ENCODE data around the gene CACNG4.

- no peak for TF ChIP-seq CTCF (IDR thresholded peaks at IDR 0.05)
- TF ChIP-seq POLR2A (IDR thresholded peaks at IDR 0.05) = no peak
Measured at GRCh38 chr17:66976379-66976663, 11.8 kb downstream of the CACNG4 start.

All from uterus (tissue), 2 donors.